K562 (cell line): ENCODE results near the gene SH3D19.

Experiments used
- FOXM1 ChIP-seq, 2 experiments: fragments of 450-650 bp in 1 of 2; sonication (generic) in 1 of 2; formaldehyde crosslinking in 1 of 2; IDR thresholded peaks; 2 replicates each; pipeline versions ENCODE4 v1.6.1 to v1.9.0; 2017 to 2022; ENCODE audit warnings: low read depth in 2 of 2, mild to moderate bottlenecking in 2 of 2, missing genetic modification reagents in 1 of 2, moderate library complexity in 1 of 2
- TF ChIP-seq, protein P1 (sequence below): sonication (generic); formaldehyde crosslinking; IDR thresholded peaks from 2 replicates; pipeline ENCODE4 v1.8.1; 2023; ENCODE audit warnings: mild to moderate bottlenecking, missing genetic modification reagents, moderate library complexity
- TF ChIP-seq, protein P2 (sequence below), 3 experiments: IDR thresholded peaks in 2 of 3; conservative IDR thresholded peaks in 1 of 3; 2 replicates each; pipeline ENCODE4 v1.5.1; 2011 to 2012; ENCODE audit warnings: low read length in 3 of 3, mild to moderate bottlenecking in 3 of 3, control low read depth in 2 of 3, improper control_type of control experiment in 1 of 3, inconsistent platforms in 1 of 3, low read depth in 1 of 3, mixed read lengths in 1 of 3, moderate library complexity in 1 of 3; ENCODE audit not compliant: insufficient read depth in 2 of 3

DNA sequence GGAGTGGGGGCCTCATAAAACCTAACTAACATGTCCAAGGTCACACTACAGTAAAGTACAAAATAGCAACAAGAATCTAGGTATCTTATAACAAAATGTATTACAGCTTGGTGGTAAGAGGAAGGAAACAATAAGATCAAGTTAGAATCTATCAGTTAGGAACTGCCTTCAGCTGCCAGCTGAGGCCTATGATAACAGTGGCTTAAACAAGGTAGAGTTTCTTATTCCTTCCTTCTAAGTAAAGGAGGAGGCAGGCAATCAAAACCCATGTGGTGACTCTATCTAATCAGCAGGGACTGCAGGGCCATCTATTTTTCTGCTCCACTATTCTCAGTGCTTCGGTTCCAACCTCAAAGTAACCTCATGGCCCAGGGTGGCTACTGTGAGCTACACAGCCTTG lies 10.9 kb downstream of the SH3D19 start:
- TF ChIP-seq FOXM1 (IDR thresholded peaks at IDR 0.05; ENCODE audit: low read depth), result no peak
- no peak for TF ChIP-seq FOXM1 (CRISPR knock-in tag; IDR thresholded peaks at IDR 0.05; ENCODE audit: low read depth)
- TF ChIP-seq, protein P1, sequence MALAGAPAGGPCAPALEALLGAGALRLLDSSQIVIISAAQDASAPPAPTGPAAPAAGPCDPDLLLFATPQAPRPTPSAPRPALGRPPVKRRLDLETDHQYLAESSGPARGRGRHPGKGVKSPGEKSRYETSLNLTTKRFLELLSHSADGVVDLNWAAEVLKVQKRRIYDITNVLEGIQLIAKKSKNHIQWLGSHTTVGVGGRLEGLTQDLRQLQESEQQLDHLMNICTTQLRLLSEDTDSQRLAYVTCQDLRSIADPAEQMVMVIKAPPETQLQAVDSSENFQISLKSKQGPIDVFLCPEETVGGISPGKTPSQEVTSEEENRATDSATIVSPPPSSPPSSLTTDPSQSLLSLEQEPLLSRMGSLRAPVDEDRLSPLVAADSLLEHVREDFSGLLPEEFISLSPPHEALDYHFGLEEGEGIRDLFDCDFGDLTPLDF (CRISPR knock-in tag), result no peak
- TF ChIP-seq, protein P2, sequence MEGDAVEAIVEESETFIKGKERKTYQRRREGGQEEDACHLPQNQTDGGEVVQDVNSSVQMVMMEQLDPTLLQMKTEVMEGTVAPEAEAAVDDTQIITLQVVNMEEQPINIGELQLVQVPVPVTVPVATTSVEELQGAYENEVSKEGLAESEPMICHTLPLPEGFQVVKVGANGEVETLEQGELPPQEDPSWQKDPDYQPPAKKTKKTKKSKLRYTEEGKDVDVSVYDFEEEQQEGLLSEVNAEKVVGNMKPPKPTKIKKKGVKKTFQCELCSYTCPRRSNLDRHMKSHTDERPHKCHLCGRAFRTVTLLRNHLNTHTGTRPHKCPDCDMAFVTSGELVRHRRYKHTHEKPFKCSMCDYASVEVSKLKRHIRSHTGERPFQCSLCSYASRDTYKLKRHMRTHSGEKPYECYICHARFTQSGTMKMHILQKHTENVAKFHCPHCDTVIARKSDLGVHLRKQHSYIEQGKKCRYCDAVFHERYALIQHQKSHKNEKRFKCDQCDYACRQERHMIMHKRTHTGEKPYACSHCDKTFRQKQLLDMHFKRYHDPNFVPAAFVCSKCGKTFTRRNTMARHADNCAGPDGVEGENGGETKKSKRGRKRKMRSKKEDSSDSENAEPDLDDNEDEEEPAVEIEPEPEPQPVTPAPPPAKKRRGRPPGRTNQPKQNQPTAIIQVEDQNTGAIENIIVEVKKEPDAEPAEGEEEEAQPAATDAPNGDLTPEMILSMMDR (IDR thresholded peaks at IDR 0.05 in 2 of 3, conservative IDR thresholded peaks at IDR 0.05 in 1 of 3; ENCODE audit: insufficient read depth in 2 of 3, low read depth in 1 of 3, low read length in 3 of 3), result no peak
